Esophagus squamous epithelium (tissue), 4 donors: Measurements from ENCODE around the gene TTF1.

ENCODE experiments used
- CTCF ChIP-seq, 6 experiments: fragments of 450-650 bp in 4 of 6; fragments of 200-600 bp in 2 of 6; sonication (generic) in 2 of 6; IDR thresholded peaks; one replicate each; pipeline ENCODE4 v1.5.1; 2016 to 2019; ENCODE audit warnings: antibody characterized with exemption in 6 of 6, mild to moderate bottlenecking in 4 of 6, moderate library complexity in 4 of 6
- POLR2A ChIP-seq, 4 donors: fragments of 450-650 bp; IDR thresholded peaks; one replicate each; pipeline ENCODE4 v1.6.1; 2017; ENCODE audit warnings: antibody characterized with exemption in 4 of 4, mild to moderate bottlenecking in 4 of 4, moderate library complexity in 3 of 4

GRCh38 chr9:132434881-132435280 is 28.2 kb upstream of the TTF1 start:
- TF ChIP-seq CTCF (IDR thresholded peaks at IDR 0.05), result no peak
- TF ChIP-seq POLR2A (IDR thresholded peaks at IDR 0.05), result no peak
